ENCODE results near the gene NLRP4. TPM values are rescaled to one million over a fixed set of nuclear protein-coding genes. Genes with fewer than 3 reads are reported as not detected.

Gene NLRP4
- total and polyA plus RNA-seq, 2 of the 8 experiments (the other 6 are each of a cell fraction or from before 2014, with no cell fraction given) = not detected

- Histone ChIP-seq H3K9me3 (ENCODE audit: insufficient read depth in 2 of 2, low read depth in 1 of 2, low read length in 1 of 2) (peaks cover 80 to 82% of the 10 kb centered on the region in 2 experiments), H2BK20ac (ENCODE audit: low read length) (no peak overlapping the region), H2AFZ (ENCODE audit: low read length) (no peak overlapping the region), H3K23me2 (ENCODE audit: low read depth, low read length) (no peaks in the 10 kb centered on the region), H3K4ac (replicated peaks; ENCODE audit: insufficient read length, low read depth, low read length) (no peak overlapping the region), H3K4me2 (ENCODE audit: insufficient read depth in 1 of 2, low read depth in 2 of 2, low read length in 2 of 2) (no peak overlapping the region), H2BK12ac (ENCODE audit: low read depth, low read length) (no peak overlapping the region), H2BK5ac (ENCODE audit: low read depth, low read length) (no peak overlapping the region), H4K91ac (replicated peaks; ENCODE audit: insufficient read length, low read length) (no peak overlapping the region), H3K56ac (replicated peaks; ENCODE audit: insufficient read length, low read depth, low read length) (no peak overlapping the region), H3K23ac (ENCODE audit: insufficient read length) (no peak overlapping the region), H3K27me3 (replicated peaks in 1 of 4; ENCODE audit: control insufficient read depth in 3 of 4, extremely low read depth in 1 of 4, insufficient read depth in 3 of 4, low read length in 3 of 4) (no peaks in the 10 kb centered on the region), H3K36me3 (ENCODE audit: control insufficient read depth in 2 of 4, insufficient read depth in 4 of 4, low read length in 3 of 4) (no peaks in the 10 kb centered on the region; a peak in 1 of 8 replicates), H3K79me2 (ENCODE audit: control insufficient read depth in 1 of 2, insufficient read depth in 2 of 2, low read length in 2 of 2) (no peaks in the 10 kb centered on the region), H2AK5ac (ENCODE audit: low read depth, low read length) (no peak overlapping the region), H4K8ac (ENCODE audit: extremely low read depth, insufficient read depth, low read length) (no peak overlapping the region), H3K4me3 (ENCODE audit: extremely low read depth in 1 of 4, insufficient read depth in 2 of 4, low read depth in 3 of 4, low read length in 4 of 4) (no peak overlapping the region), H4K5ac (ENCODE audit: insufficient read length, low read depth, low read length) (no peak overlapping the region), H2BK15ac (ENCODE audit: low read length) (no peak overlapping the region), H2BK120ac (replicated peaks; ENCODE audit: low read depth, low read length) (no peak overlapping the region), H3K18ac (ENCODE audit: extremely low read depth, low read length) (no peak overlapping the region), H3K14ac (ENCODE audit: insufficient read length) (no peak overlapping the region), H3K27ac (ENCODE audit: low read depth, low read length) (no peak overlapping the region), H4K20me1 (replicated peaks in 1 of 2; ENCODE audit: control insufficient read depth in 1 of 2, insufficient read depth in 2 of 2, low read length in 2 of 2) (no peaks in the 10 kb centered on the region), H3K9ac (replicated peaks in 1 of 4; ENCODE audit: extremely low read depth in 1 of 4, low read depth in 3 of 4, low read length in 3 of 4) (no peak overlapping the region), H3K4me1 (replicated peaks in 1 of 4; ENCODE audit: control insufficient read depth in 3 of 4, insufficient read depth in 4 of 4, low read length in 3 of 4) (no peaks in the 10 kb centered on the region), H3K79me1 (ENCODE audit: low read depth, low read length) (no peaks in the 10 kb centered on the region)
- no peak for FAIRE-seq
- ChIA-PET CTCF (ENCODE audit: partially characterized antibody) (no interaction called here), POLR2A (ENCODE audit: partially characterized antibody) (no interaction called here)
- 88% methylated on average over 5 of the region's 5 CpGs; no CpG with 5 or more reads in 1 of the 2 experiments for WGBS, 2 experiments (ENCODE audit: extremely low coverage in 1 of 2, insufficient coverage in 1 of 2, insufficient read length in 1 of 2, insufficient replicate concordance in 2 of 2, low coverage in 1 of 2, low lambda C conversion rate in 2 of 2, missing lambda C conversion rate in 1 of 2)
- no peak for TF ChIP-seq RNF2 (IDR thresholded peaks at IDR 0.05; ENCODE audit: borderline replicate concordance, low read depth, low read length, missing control alignments, poor library complexity, severe bottlenecking)
- no peak for TF ChIP-seq SAP30 (IDR thresholded peaks at IDR 0.05; ENCODE audit: insufficient read depth, insufficient replicate concordance, low read length)
- no peak for DNase-seq (ENCODE audit: low read depth in 1 of 2, low spot score in 2 of 2)
Observed at GRCh38 chr19:55813906-55814305, 22.4 kb upstream of the NLRP4 start.

Data from H1 (cell line).